ENCODE measurements around the gene AKAP7.

GRCh38 chr6:131212024-131212423 is 76.8 kb downstream of the AKAP7 start:
- TF ChIP-seq, protein P1, sequence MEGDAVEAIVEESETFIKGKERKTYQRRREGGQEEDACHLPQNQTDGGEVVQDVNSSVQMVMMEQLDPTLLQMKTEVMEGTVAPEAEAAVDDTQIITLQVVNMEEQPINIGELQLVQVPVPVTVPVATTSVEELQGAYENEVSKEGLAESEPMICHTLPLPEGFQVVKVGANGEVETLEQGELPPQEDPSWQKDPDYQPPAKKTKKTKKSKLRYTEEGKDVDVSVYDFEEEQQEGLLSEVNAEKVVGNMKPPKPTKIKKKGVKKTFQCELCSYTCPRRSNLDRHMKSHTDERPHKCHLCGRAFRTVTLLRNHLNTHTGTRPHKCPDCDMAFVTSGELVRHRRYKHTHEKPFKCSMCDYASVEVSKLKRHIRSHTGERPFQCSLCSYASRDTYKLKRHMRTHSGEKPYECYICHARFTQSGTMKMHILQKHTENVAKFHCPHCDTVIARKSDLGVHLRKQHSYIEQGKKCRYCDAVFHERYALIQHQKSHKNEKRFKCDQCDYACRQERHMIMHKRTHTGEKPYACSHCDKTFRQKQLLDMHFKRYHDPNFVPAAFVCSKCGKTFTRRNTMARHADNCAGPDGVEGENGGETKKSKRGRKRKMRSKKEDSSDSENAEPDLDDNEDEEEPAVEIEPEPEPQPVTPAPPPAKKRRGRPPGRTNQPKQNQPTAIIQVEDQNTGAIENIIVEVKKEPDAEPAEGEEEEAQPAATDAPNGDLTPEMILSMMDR (IDR thresholded peaks at IDR 0.05; ENCODE audit: low read length): no peak
- TF ChIP-seq EZH2 (optimal IDR thresholded peaks at IDR 0.05; ENCODE audit: low read depth, low read length): no peak
- no peak for TF ChIP-seq EZH2phosphoT487 (IDR thresholded peaks at IDR 0.05; ENCODE audit: low read length)

All from MM.1S (cell line).